ENCODE measurements around the gene PARP16.
A peak's percentile ranks its signal among the peaks of the same experiment; 100 is the strongest.

Gene PARP16

DNA sequence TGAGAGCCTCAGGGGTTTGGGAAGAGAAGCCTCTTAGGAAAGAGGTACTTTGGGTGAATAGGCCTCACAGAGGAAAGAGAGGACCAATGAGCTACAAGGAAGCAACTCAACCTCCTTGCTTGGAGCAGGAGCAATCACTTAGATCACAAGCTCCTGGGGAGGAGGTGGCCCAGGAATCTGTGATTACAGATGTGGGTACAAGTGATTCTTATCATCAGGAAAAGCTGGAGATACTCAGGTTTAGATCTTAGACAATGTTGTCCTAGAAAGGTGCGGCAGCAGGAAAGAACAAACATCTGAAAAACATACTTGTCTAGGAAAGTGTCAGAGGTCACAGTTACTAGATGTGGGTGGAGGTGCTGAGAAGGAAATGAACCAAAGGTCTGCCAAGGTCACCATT is 8.2 kb downstream of the PARP16 start:
- ATAC-seq (ENCODE audit: insufficient read depth, low read depth) (no peak), DNase-seq (no peak)
- Histone ChIP-seq H3K36me3 (ENCODE audit: insufficient read depth, low read length) (peaks cover 5% of the 10 kb centered on the region; the same call in 1 of the 2 replicates), H3K9me3 (ENCODE audit: insufficient read depth, low read length, severe bottlenecking) (no peaks in the 10 kb centered on the region), H3K4me2 (ENCODE audit: insufficient read depth, low read length) (no peak overlapping the region), H3K27ac (ENCODE audit: low read length) (no peak overlapping the region; the same call in 1 of the 2 replicates), H2AFZ (ENCODE audit: low read depth, low read length) (no peak overlapping the region), H4K20me1 (ENCODE audit: insufficient read depth, low read length) (peaks cover 6% of the 10 kb centered on the region; the same call in 1 of the 2 replicates), H3K9ac (ENCODE audit: low read depth, low read length) (no peak overlapping the region), H3K79me2 (ENCODE audit: insufficient read depth, low read length) (peaks cover 52% of the 10 kb centered on the region), H3K4me1 (ENCODE audit: insufficient read depth, low read length) (peaks cover 10% of the 10 kb centered on the region), H3K27me3 (ENCODE audit: insufficient read depth, low read length, poor library complexity) (no peaks in the 10 kb centered on the region), H3K4me3 (ENCODE audit: low read depth in 1 of 2, low read length in 2 of 2) (no peak overlapping the region)
- TF ChIP-seq, protein P1, sequence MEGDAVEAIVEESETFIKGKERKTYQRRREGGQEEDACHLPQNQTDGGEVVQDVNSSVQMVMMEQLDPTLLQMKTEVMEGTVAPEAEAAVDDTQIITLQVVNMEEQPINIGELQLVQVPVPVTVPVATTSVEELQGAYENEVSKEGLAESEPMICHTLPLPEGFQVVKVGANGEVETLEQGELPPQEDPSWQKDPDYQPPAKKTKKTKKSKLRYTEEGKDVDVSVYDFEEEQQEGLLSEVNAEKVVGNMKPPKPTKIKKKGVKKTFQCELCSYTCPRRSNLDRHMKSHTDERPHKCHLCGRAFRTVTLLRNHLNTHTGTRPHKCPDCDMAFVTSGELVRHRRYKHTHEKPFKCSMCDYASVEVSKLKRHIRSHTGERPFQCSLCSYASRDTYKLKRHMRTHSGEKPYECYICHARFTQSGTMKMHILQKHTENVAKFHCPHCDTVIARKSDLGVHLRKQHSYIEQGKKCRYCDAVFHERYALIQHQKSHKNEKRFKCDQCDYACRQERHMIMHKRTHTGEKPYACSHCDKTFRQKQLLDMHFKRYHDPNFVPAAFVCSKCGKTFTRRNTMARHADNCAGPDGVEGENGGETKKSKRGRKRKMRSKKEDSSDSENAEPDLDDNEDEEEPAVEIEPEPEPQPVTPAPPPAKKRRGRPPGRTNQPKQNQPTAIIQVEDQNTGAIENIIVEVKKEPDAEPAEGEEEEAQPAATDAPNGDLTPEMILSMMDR (IDR thresholded peaks at IDR 0.05; ENCODE audit: borderline replicate concordance, extremely low read depth, low read length, poor library complexity, severe bottlenecking) = no peak
- TF ChIP-seq EZH2 (IDR thresholded peaks at IDR 0.05; ENCODE audit: borderline replicate concordance, low read depth, low read length, severe bottlenecking) = no peak

DNA sequence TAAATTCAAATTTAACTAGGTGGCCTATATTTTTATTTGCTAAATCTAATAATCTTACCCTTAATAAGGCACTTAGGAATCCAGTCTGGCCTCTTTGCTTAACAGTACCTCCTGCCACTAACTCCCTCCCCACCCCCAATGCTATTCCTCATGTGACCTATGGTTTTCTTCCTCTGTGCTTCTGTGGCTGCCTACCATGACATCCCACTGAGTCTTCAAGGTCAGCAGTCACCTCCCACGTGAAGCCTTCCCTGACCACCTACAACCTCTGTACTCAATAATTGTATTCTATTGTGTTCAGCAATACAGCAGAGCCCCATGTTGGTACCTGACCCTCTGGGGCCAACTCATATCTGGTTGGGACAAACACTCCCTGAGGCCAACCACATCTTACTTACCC is 9.7 kb downstream of the PARP16 start:
- Histone ChIP-seq H3K4me3 (ENCODE audit: low read depth in 1 of 2, low read length in 2 of 2) (no peak overlapping the region), H2AFZ (ENCODE audit: low read depth, low read length) (no peak overlapping the region), H3K36me3 (ENCODE audit: insufficient read depth, low read length) (peaks cover 4% of the 10 kb centered on the region; the same call in 1 of the 2 replicates), H3K9ac (ENCODE audit: low read depth, low read length) (no peak overlapping the region), H3K9me3 (ENCODE audit: insufficient read depth, low read length, severe bottlenecking) (no peaks in the 10 kb centered on the region), H3K4me2 (ENCODE audit: insufficient read depth, low read length) (no peak overlapping the region), H3K79me2 (ENCODE audit: insufficient read depth, low read length) (peaks cover 42% of the 10 kb centered on the region), H3K27ac (ENCODE audit: low read length) (no peak overlapping the region), H3K27me3 (ENCODE audit: insufficient read depth, low read length, poor library complexity) (no peaks in the 10 kb centered on the region), H4K20me1 (ENCODE audit: insufficient read depth, low read length) (peaks cover 11% of the 10 kb centered on the region; the same call in 1 of the 2 replicates), H3K4me1 (ENCODE audit: insufficient read depth, low read length) (peaks cover 7% of the 10 kb centered on the region)
- TF ChIP-seq EZH2 (IDR thresholded peaks at IDR 0.05; ENCODE audit: borderline replicate concordance, low read depth, low read length, severe bottlenecking) = no peak
- TF ChIP-seq, protein P1 (IDR thresholded peaks at IDR 0.05; ENCODE audit: borderline replicate concordance, extremely low read depth, low read length, poor library complexity, severe bottlenecking) = no peak
- ATAC-seq (ENCODE audit: insufficient read depth, low read depth) = no peak
- no peak for DNase-seq

DNA sequence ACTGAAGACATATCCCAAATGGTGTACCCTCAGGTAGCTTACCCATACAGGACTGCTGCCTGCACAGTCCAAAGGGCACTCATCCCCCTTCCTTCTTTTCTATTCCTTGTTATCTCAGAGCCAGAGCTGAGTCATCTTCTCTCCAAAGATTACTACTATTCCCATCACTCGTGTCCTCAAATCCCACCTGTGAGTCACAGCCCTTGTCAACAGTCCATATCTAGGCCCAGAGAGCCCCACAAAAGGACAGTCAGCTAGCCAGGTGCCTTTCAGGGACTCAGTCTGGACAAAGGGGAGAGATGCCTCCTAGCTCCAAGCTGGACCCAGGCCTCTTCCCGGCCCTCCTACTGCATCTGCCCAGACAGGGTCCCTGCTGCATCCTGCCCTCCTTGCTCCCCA is 11.0 kb downstream of the PARP16 start:
- TF ChIP-seq, protein P1 (IDR thresholded peaks at IDR 0.05; ENCODE audit: borderline replicate concordance, extremely low read depth, low read length, poor library complexity, severe bottlenecking) = no peak
- TF ChIP-seq EZH2 (IDR thresholded peaks at IDR 0.05; ENCODE audit: borderline replicate concordance, low read depth, low read length, severe bottlenecking) = no peak
- no peak for ATAC-seq (ENCODE audit: insufficient read depth, low read depth)

More for the DNA sequence above, 11.0 kb downstream of the PARP16 start:
- Histone ChIP-seq H3K27ac (ENCODE audit: low read length) (0 out of 2 replicates have a peak overlapping the region, but pooled peaks have one; percentile 3), H3K4me2 (ENCODE audit: insufficient read depth, low read length) (no peak overlapping the region), H3K36me3 (ENCODE audit: insufficient read depth, low read length) (peaks cover 8% of the 10 kb centered on the region; the same call in 1 of the 2 replicates), H3K79me2 (ENCODE audit: insufficient read depth, low read length) (peaks cover 31% of the 10 kb centered on the region), H3K4me3 (ENCODE audit: low read depth in 1 of 2, low read length in 2 of 2) (no peak overlapping the region), H3K9me3 (ENCODE audit: insufficient read depth, low read length, severe bottlenecking) (no peaks in the 10 kb centered on the region), H4K20me1 (ENCODE audit: insufficient read depth, low read length) (peaks cover 8% of the 10 kb centered on the region; the same call in 1 of the 2 replicates), H3K27me3 (ENCODE audit: insufficient read depth, low read length, poor library complexity) (no peaks in the 10 kb centered on the region), H3K9ac (ENCODE audit: low read depth, low read length) (no peak overlapping the region), H2AFZ (ENCODE audit: low read depth, low read length) (no peak overlapping the region), H3K4me1 (ENCODE audit: insufficient read depth, low read length) (peaks cover 7% of the 10 kb centered on the region)
- no peak for DNase-seq

Data from DND-41 (cell line).